GM21515 (cell line): ENCODE measurements around the gene CLCNKA.
"Not testable (repeated sequence)": the region's sequence is repeated elsewhere in the genome, so short reads cannot be mapped to it uniquely, and the experiment has no call there.

ENCODE experiments used
- ATAC-seq: cut with Tn5 transposase; IDR thresholded peaks from one replicate; pipeline ENCODE4 v1.9.1; 2021; ENCODE audit not compliant: unreplicated experiment

Gene CLCNKA

GRCh38 chr1:16017076-16017460, 4.8 kb upstream of the CLCNKA start:
- ATAC-seq, result no peak

- no peak for ATAC-seq
Measured at GRCh38 chr1:16017461-16018303, 4.2 kb upstream of the CLCNKA start, which contains the start of gene HSPB7. Gene HSPB7 (minus strand): TSS chr1:16018043. CDS start chr1:16017963, 80 bp downstream.

- no peak for ATAC-seq
Measured at GRCh38 chr1:16018308-16018707, 3.5 kb upstream of the CLCNKA start.

GRCh38 chr1:16018749-16019643, 2.8 kb upstream of the CLCNKA start:
- no peak for ATAC-seq

GRCh38 chr1:16019644-16020277, 2.1 kb upstream of the CLCNKA start:
- no peak for ATAC-seq

- ATAC-seq, result no peak
Measured at GRCh38 chr1:16020325-16020724, 1.5 kb upstream of the CLCNKA start.

GRCh38 chr1:16020878-16021277, 958 bp upstream of the CLCNKA start:
- not testable (repeated sequence) for ATAC-seq

GRCh38 chr1:16022393-16022792, 557 bp downstream of the CLCNKA start:
- no peak for ATAC-seq

- no peak for ATAC-seq
Measured at GRCh38 chr1:16023050-16023653, 1.3 kb downstream of the CLCNKA start.

GRCh38 chr1:16026302-16026701, 4.5 kb downstream of the CLCNKA start:
- not testable (repeated sequence) for ATAC-seq

- no peak for ATAC-seq
Measured at GRCh38 chr1:16026723-16027484, 5.1 kb downstream of the CLCNKA start.

- no peak for ATAC-seq
Measured at GRCh38 chr1:16028237-16029002, 6.6 kb downstream of the CLCNKA start.

GRCh38 chr1:16029003-16029268, 7.1 kb downstream of the CLCNKA start:
- ATAC-seq, result not testable (repeated sequence)

- ATAC-seq, result no peak
Measured at GRCh38 chr1:16029288-16029687, 7.5 kb downstream of the CLCNKA start.

- ATAC-seq, result no peak
Measured at GRCh38 chr1:16031551-16031950, 9.7 kb downstream of the CLCNKA start.

GRCh38 chr1:16032388-16033102, 10.7 kb downstream of the CLCNKA start:
- no peak for ATAC-seq

- ATAC-seq, result not testable (repeated sequence)
Measured at GRCh38 chr1:16033103-16033632, 11.3 kb downstream of the CLCNKA start.

GRCh38 chr1:16036461-16036860, 14.6 kb downstream of the CLCNKA start:
- not testable (repeated sequence) for ATAC-seq

GRCh38 chr1:16038620-16038912, 16.7 kb downstream of the CLCNKA start:
- ATAC-seq, result no peak
